ENCODE measurements around the gene SOCS1. TPM values are rescaled to one million over a fixed set of nuclear protein-coding genes. Genes with fewer than 3 reads are reported as not detected.
"Not testable (repeated sequence)": the region's sequence is repeated elsewhere in the genome, so short reads cannot be mapped to it uniquely, and the experiment has no call there.

SOCS1 gene
- total RNA-seq = 1.5 and 4.6 TPM in 2 replicates

DNA sequence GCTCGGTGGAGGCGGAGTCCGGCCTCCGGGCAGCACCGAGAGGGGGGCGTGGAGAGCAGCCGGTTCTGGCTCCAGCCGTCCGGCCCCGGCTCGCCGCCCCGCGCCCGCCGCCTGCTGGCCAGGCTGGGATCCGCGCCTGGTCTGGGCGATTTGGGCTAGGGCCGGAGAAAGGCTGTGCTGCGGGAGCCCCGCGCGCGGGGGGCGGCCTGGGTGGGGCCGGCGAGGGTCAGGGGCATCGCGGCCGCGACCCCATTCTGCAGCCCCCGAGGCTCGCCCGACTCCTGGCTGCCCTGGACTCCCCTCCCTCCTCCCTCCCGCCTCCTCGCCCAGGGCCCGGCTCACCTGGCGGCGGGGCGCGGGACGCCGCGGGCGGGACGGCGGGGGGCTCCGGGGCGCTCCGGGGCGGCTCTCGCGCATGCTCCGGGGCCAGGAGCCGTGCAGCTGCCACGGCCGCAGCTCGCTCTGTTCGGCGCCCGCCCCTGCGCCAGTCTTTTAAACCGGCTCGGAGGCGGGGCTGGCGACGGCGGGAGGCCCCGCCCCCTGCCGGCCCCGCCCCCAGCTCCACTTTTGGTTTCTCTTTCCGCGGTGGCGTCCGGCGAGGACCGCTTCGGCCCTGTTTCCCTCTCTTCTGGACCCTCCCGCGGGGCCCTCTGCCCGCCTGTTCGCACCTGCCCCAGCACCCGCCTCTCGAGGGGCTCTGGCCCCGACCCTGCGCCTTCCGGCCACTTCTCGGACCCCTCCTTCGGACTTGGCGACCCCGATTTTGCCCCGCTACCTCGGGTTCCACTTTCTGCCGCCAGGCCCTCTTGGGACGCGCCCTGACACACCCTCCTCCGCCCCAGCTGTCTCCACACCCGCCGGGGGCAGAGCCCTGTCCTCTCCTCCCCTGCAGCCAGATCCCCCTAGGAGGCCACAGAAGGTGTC, at the start of gene SOCS1:
Gene SOCS1, minus strand, starts transcription at position 468 of the 924 bp plus-strand sequence. CDS start 726 bp downstream, outside the sequence.
- DNase-seq (ENCODE audit: low read depth) = no peak
- peak; percentile 62 for TF ChIP-seq CTCF (conservative IDR thresholded peaks at IDR 0.05; ENCODE audit: low read depth, low read length)

GRCh38 chr16:11303405-11304138, 47.6 kb upstream of the SOCS1 start:
- H3K4me3 ChIP-seq (ENCODE audit: low read depth, low read length) = no peak overlapping the region
- no peak for DNase-seq (ENCODE audit: low read depth)
- no peak for TF ChIP-seq CTCF (conservative IDR thresholded peaks at IDR 0.05; ENCODE audit: low read depth, low read length)

More for the DNA sequence above, at the start of gene SOCS1:
- peak within 1 kb of the TSS; percentile 84 for H3K4me3 ChIP-seq (ENCODE audit: low read depth, low read length)

- no peak for TF ChIP-seq CTCF (conservative IDR thresholded peaks at IDR 0.05; ENCODE audit: low read depth, low read length)
- no peak overlapping the region for H3K4me3 ChIP-seq (ENCODE audit: low read depth, low read length)
- DNase-seq (ENCODE audit: low read depth) = no peak
Measured at GRCh38 chr16:11302977-11303376, 47.0 kb upstream of the SOCS1 start.

DNA sequence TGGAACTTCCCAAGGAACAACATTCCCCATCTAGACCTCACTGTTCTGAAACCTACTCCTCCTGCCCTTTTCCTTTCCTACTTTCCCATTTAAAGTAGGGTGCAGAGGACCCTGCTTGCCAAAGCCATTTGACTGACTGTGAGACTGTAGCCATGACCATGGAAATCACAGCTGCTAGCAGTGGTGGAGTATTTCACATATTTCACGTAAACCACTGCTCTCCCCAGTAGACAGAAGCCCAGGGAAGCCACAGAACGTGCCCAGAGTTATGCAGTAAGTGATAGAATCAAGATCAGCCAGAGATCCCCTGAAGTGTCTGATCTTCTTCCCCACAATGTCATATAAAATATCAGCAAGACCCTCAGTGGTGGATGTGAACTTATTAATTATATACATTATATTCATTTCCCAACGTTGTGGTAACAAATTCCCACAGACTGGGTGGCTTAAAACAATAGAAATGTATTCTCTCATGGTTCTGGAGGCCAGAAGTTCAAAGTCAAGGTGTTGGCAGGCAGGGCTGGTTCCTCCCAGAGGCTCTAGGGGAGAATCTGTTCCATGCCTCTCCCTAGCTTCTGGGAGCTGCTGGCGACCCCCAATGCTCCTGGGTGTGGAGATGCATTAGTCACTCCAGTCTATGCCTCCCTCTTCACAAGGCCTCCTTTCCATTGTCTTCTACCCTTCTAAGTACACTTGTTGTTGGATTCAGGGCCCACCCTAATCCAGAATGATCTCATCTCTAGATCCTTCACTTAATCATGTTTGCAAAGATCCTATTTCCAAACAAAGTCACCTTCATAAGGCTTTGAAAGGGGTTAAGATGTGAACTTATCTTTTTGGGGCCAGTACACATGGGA, 45.9 kb upstream of the SOCS1 start:
- TF ChIP-seq CTCF (conservative IDR thresholded peaks at IDR 0.05; ENCODE audit: low read depth, low read length) = no peak
- DNase-seq (ENCODE audit: low read depth) = no peak
- no peak overlapping the region for H3K4me3 ChIP-seq (ENCODE audit: low read depth, low read length)

- no peak overlapping the region for H3K4me3 ChIP-seq (ENCODE audit: low read depth, low read length)
- DNase-seq (ENCODE audit: low read depth) = no peak
- no peak for TF ChIP-seq CTCF (conservative IDR thresholded peaks at IDR 0.05; ENCODE audit: low read depth, low read length)
Measured at GRCh38 chr16:11300560-11300892, 44.5 kb upstream of the SOCS1 start.

GRCh38 chr16:11299865-11300559, 44.0 kb upstream of the SOCS1 start:
- no peak for TF ChIP-seq CTCF (conservative IDR thresholded peaks at IDR 0.05; ENCODE audit: low read depth, low read length)
- H3K4me3 ChIP-seq (ENCODE audit: low read depth, low read length) = no peak overlapping the region
- no peak for DNase-seq (ENCODE audit: low read depth)

DNA sequence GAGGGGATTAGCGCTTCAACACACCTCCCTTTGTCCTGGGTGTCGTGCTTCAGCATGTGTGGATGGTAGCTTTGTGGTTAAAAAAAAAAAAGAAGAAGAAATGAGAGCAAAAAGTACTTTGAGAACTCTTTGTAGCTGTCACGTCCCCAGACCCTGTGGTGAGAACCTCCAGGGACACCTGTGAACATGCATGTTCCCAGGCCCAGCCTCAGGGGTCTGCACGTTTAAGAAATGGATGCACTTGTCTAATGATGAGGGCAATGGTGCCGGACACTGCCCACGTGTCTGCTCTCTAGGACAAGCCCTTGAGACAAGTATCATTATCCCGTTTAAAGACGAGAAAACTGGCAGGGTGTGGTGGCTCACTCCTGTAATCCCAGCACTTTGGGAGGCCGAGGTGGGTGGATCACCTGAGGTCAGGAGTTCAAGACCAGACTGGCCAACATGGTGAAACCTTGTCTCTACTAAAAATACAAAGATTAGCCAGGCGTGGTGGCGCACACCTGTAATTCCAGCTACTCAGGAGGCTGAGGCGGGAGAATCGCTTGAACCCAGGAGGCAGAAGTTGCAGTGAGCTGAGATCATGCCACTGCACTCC, 43.0 kb upstream of the SOCS1 start:
- H3K4me3 ChIP-seq (ENCODE audit: low read depth, low read length); DNase-seq (ENCODE audit: low read depth): not testable (repeated sequence)

All from epithelial cell of proximal tubule (primary cell).